ENCODE measurements around the gene IMPA2. TPM values are rescaled to one million over a fixed set of nuclear protein-coding genes. Genes with fewer than 3 reads are reported as not detected.

The IMPA2 gene
- total and polyA plus RNA-seq, 2 of the 4 experiments (the other 2 are of a cell fraction): 5.4 to 5.5 TPM

DNA sequence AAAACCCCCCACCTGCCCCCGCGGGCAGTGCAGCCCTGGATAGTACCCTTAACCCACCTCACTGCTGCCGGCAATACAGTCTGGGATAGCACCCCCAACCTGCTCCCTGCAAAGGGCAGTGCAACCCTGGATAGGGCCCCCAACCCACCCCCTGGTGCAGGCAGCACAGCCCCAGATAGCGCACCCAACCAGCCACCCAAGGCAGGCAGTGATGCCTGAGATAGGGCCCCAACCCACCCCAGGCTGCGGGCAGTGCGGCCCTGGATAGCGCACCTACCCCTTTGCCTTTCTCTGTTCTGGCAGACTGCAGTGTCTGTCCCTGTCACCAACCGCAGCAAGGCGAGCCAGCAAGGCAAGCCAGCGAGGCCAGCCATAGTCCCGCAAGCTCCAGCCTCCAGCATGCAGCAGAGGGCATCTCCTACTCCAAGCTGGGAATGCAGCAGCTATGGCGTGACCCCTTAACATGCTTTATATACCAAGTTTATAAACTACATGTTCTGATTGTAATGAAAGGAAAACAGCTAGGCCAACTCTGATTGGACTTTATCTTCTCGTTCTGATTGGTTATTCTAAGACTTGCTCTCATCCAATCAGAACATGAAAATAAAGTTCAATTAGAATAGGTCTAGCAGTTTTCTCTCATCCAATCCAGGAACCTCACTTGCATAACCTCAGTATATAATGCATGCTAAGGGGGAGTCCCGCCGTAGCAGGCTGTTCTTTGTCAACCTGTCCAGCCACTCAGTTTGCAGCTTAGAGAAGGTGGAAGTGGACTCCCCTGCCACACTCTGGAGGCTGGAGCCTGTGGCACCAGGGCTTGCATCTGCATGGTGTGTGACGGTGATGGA, 78.3 kb downstream of the IMPA2 start:
- H4K8ac ChIP-seq (ENCODE audit: low read depth in 2 of 2, low read length in 2 of 2): no peak overlapping the region
- H4K5ac ChIP-seq (ENCODE audit: low read depth, low read length): no peak overlapping the region
- BruUV-seq (replicated peaks): no TSS peak
- TF ChIP-seq USF2 (IDR thresholded peaks at IDR 0.05; ENCODE audit: low read depth, low read length) (no peak), CEBPB (IDR thresholded peaks at IDR 0.05; ENCODE audit: low read depth, low read length) (no peak), CHD1 (IDR thresholded peaks at IDR 0.05; ENCODE audit: low read depth, low read length) (no peak)
- no peak overlapping the region for H2AK9ac ChIP-seq (replicated peaks; ENCODE audit: low read depth, low read length, poor library complexity)
- H4K91ac ChIP-seq (ENCODE audit: insufficient read depth, low read depth, low read length): no peak overlapping the region
- dilution Hi-C loops (cut with HindIII; ENCODE audit: low sequenced_read_pairs, unreplicated experiment) (no loop called here), in situ Hi-C loops (cut with MboI; ENCODE audit: low sequenced_read_pairs) (no loop called here), intact Hi-C loops (cut with micrococcal nuclease) (no loop called here)
- H3K9me3 ChIP-seq (ENCODE audit: control insufficient read depth, insufficient read depth, low read length): no peaks in the 10 kb centered on the region
- H2BK15ac ChIP-seq (ENCODE audit: low read depth, low read length): no peak overlapping the region
- CTCF ChIA-PET: no interaction called here
- no peaks in the 10 kb centered on the region for H3K36me3 ChIP-seq (ENCODE audit: control insufficient read depth, insufficient read depth, low read length)
- H3K4me3 ChIP-seq (ENCODE audit: insufficient read depth, low read depth, low read length): no peak overlapping the region
- H3K4me1 ChIP-seq (ENCODE audit: control insufficient read depth, insufficient read depth, low read length): no peaks in the 10 kb centered on the region; the same call in 1 of the 2 replicates
- no peaks in the 10 kb centered on the region; the same call in 1 of the 2 replicates for H3K27me3 ChIP-seq (ENCODE audit: control insufficient read depth, insufficient read depth, low read length)
- no peak overlapping the region for H3K56ac ChIP-seq (ENCODE audit: extremely low read depth, insufficient read depth, low read length)
- H3K9me1 ChIP-seq (ENCODE audit: insufficient read depth, low read length): peaks cover 3% of the 10 kb centered on the region; the same call in 1 of the 2 replicates
- WGBS, 2 experiments (ENCODE audit: extremely low coverage in 2 of 2, insufficient read length in 1 of 2): 88% methylated on average over 4 of the region's 16 CpGs; no CpG with 5 or more reads in 1 of the 2 experiments
- H2BK5ac ChIP-seq (ENCODE audit: low read depth, low read length, poor library complexity, severe bottlenecking): no peak overlapping the region
- no peak overlapping the region for H2BK120ac ChIP-seq (ENCODE audit: low read depth, low read length)
- no peak for DNase-seq
- POLR2A ChIA-PET (ENCODE audit: unreplicated experiment): no interaction called here
- no peak overlapping the region for H2BK20ac ChIP-seq (ENCODE audit: low read depth, low read length)
- H3K27ac ChIP-seq (ENCODE audit: insufficient read depth, low read length): no peak overlapping the region
- H3K4me2 ChIP-seq (ENCODE audit: low read depth, low read length): no peak overlapping the region
- no peak overlapping the region for H3K18ac ChIP-seq (ENCODE audit: low read depth, low read length)
- H4K20me1 ChIP-seq (ENCODE audit: insufficient read depth, low read length): no peaks in the 10 kb centered on the region
- H2AK5ac ChIP-seq (ENCODE audit: low read depth, low read length): no peak overlapping the region
- H3K14ac ChIP-seq (replicated peaks; ENCODE audit: low read depth, low read length): no peak overlapping the region
- ATAC-seq (ENCODE audit: low read depth): peak; percentile 46
- H3K23ac ChIP-seq (ENCODE audit: low read depth, low read length): no peak overlapping the region
- no peak overlapping the region for H3K9ac ChIP-seq (ENCODE audit: low read depth, low read length)
- peak overlapping the region; percentile 53 for H2AFZ ChIP-seq (replicated peaks; ENCODE audit: low read length, poor library complexity)
- H3K79me1 ChIP-seq (ENCODE audit: low read depth in 1 of 2, low read length in 2 of 2): no peaks in the 10 kb centered on the region
- H3K4ac ChIP-seq (ENCODE audit: low read depth, low read length): no peak overlapping the region
